ENCODE results near the gene SDR42E1. TPM values are rescaled to one million over a fixed set of nuclear protein-coding genes. Genes with fewer than 3 reads are reported as not detected.

SDR42E1 gene
- total and polyA plus RNA-seq, 2 of the 8 experiments (the other 6 are each of a cell fraction or from before 2014, with no cell fraction given), result 0.03 TPM; not detected in 1

DNA sequence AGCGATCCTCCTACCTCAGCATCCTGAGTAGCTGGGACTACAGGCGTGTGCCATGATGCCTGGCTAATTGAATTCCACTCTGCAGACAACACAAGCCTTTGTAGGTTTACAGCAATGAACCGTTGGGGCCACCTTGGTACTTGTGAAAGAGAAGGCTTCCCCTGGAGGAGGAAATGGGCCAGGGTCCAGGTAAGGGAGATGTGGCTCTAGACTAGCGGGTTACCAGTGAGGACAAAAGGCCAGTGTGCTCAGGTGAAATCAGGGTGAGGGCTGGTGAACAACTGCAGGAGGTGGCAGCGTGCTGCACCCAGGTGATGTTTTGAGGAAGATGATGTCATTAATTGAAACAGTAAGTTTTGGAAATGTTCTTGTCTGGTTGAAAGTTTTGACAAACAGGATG lies 6.7 kb downstream of the SDR42E1 start:
- Histone ChIP-seq H3K36me3 (ENCODE audit: control insufficient read depth in 2 of 4, insufficient read depth in 4 of 4, low read length in 3 of 4) (no peaks in the 10 kb centered on the region), H3K18ac (ENCODE audit: extremely low read depth, low read length) (no peak overlapping the region), H3K27ac (ENCODE audit: low read depth, low read length) (no peak overlapping the region), H4K8ac (ENCODE audit: extremely low read depth, insufficient read depth, low read length) (no peak overlapping the region), H3K4ac (replicated peaks; ENCODE audit: insufficient read length, low read depth, low read length) (no peak overlapping the region), H3K23me2 (ENCODE audit: low read depth, low read length) (no peaks in the 10 kb centered on the region), H3K9ac (replicated peaks in 1 of 4; ENCODE audit: extremely low read depth in 1 of 4, low read depth in 3 of 4, low read length in 3 of 4) (no peak overlapping the region), H2BK5ac (ENCODE audit: low read depth, low read length) (no peak overlapping the region), H3K79me1 (ENCODE audit: low read depth, low read length) (no peaks in the 10 kb centered on the region), H4K91ac (replicated peaks; ENCODE audit: insufficient read length, low read length) (no peak overlapping the region), H3K23ac (ENCODE audit: insufficient read length) (no peak overlapping the region), H3K9me3 (ENCODE audit: insufficient read depth in 2 of 2, low read depth in 1 of 2, low read length in 1 of 2) (peaks cover 15% of the 10 kb centered on the region in 2 experiments), H3K27me3 (replicated peaks in 1 of 4; ENCODE audit: control insufficient read depth in 3 of 4, extremely low read depth in 1 of 4, insufficient read depth in 3 of 4, low read length in 3 of 4) (no peaks in the 10 kb centered on the region), H2BK120ac (replicated peaks; ENCODE audit: low read depth, low read length) (no peak overlapping the region), H3K56ac (replicated peaks; ENCODE audit: insufficient read length, low read depth, low read length) (no peak overlapping the region), H2BK12ac (ENCODE audit: low read depth, low read length) (no peak overlapping the region), H3K79me2 (ENCODE audit: control insufficient read depth in 1 of 2, insufficient read depth in 2 of 2, low read length in 2 of 2) (no peaks in the 10 kb centered on the region), H4K20me1 (replicated peaks in 1 of 2; ENCODE audit: control insufficient read depth in 1 of 2, insufficient read depth in 2 of 2, low read length in 2 of 2) (no peaks in the 10 kb centered on the region), H2BK20ac (ENCODE audit: low read length) (no peak overlapping the region), H2AK5ac (ENCODE audit: low read depth, low read length) (no peak overlapping the region), H3K14ac (ENCODE audit: insufficient read length) (no peak overlapping the region), H3K4me2 (ENCODE audit: insufficient read depth in 1 of 2, low read depth in 2 of 2, low read length in 2 of 2) (no peak overlapping the region), H2AFZ (ENCODE audit: low read length) (no peak overlapping the region), H2BK15ac (ENCODE audit: low read length) (no peak overlapping the region), H3K4me3 (ENCODE audit: extremely low read depth in 1 of 4, insufficient read depth in 2 of 4, low read depth in 3 of 4, low read length in 4 of 4) (no peak overlapping the region), H3K4me1 (replicated peaks in 1 of 4; ENCODE audit: control insufficient read depth in 3 of 4, insufficient read depth in 4 of 4, low read length in 3 of 4) (no peaks in the 10 kb centered on the region), H4K5ac (ENCODE audit: insufficient read length, low read depth, low read length) (no peak overlapping the region)
- 92% methylated on average over 5 of the region's 5 CpGs; no CpG with 5 or more reads in 1 of the 2 experiments for WGBS, 2 experiments (ENCODE audit: extremely low coverage in 1 of 2, insufficient coverage in 1 of 2, insufficient read length in 1 of 2, insufficient replicate concordance in 2 of 2, low coverage in 1 of 2, low lambda C conversion rate in 2 of 2, missing lambda C conversion rate in 1 of 2)
- ChIA-PET POLR2A (ENCODE audit: partially characterized antibody) (no interaction called here), CTCF (ENCODE audit: partially characterized antibody) (interaction anchor here (1.1 to 2.2 kb wide), 2 partner anchors 28 to 63 kb away, joined by 4 to 5 read pairs; no protein-coding TSS in a partner anchor)
- DNase-seq (ENCODE audit: low read depth in 1 of 2, low spot score in 2 of 2) (no peak), FAIRE-seq (no peak)
- TF ChIP-seq BACH1 (IDR thresholded peaks at IDR 0.05; ENCODE audit: low read length) (no peak), POLR2A (IDR thresholded peaks at IDR 0.05; ENCODE audit: control extremely low read depth in 1 of 2, low read depth in 2 of 2, low read length in 2 of 2) (no peak), JUN (IDR thresholded peaks at IDR 0.05; ENCODE audit: low read depth, low read length) (no peak), CTCF (IDR thresholded peaks at IDR 0.05; ENCODE audit: control extremely low read depth in 1 of 3, insufficient read depth in 1 of 3, low read depth in 1 of 3, low read length in 3 of 3) (no peak), SIN3A (conservative IDR thresholded peaks at IDR 0.05 in 1 of 2, IDR thresholded peaks at IDR 0.05 in 1 of 2; ENCODE audit: low read depth in 1 of 2, low read length in 2 of 2) (no peak), ASH2L (IDR thresholded peaks at IDR 0.05; ENCODE audit: low read length) (no peak), BCL11A (IDR thresholded peaks at IDR 0.05; ENCODE audit: low read depth in 2 of 2, low read length in 2 of 2) (no peak), SP2 (IDR thresholded peaks at IDR 0.05; ENCODE audit: low read length) (no peak), TEAD4 (IDR thresholded peaks at IDR 0.05; ENCODE audit: low read depth, low read length) (no peak)

Measured in H1 (cell line).